Pons (tissue), 1 donor: ENCODE data around the gene BFAR.
"Not testable (repeated sequence)": the region's sequence is repeated elsewhere in the genome, so short reads cannot be mapped to it uniquely, and the experiment has no call there.

Source experiments
- DNase-seq: peaks from one replicate; pipeline ENCODE4 v3.0.0-alpha.2; 2016; ENCODE audit warnings: low spot score

Gene BFAR

DNA sequence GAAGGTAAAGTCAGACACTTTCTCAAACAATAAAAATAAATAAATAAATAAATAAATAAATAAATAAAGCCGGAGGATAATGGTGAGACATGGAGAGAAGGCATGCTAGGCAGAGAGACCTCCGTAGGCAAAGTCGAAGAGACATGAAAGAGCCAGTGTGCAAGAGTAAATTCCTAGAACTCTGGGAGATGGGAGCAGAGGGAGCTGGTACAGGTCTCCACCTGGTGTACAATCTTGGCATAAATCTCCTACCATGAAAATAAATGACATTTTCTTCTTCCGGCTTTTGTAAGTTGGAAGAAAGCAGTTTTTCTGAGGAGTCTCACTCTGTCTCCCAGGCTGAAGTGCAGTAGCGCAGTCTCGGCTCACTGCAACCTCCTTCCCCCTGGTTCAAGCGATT is 69.1 kb downstream of the BFAR start:
- DNase-seq, result not testable (repeated sequence)

- DNase-seq, result not testable (repeated sequence)
Observed at GRCh38 chr16:14702672-14703071, 69.9 kb downstream of the BFAR start.

DNA sequence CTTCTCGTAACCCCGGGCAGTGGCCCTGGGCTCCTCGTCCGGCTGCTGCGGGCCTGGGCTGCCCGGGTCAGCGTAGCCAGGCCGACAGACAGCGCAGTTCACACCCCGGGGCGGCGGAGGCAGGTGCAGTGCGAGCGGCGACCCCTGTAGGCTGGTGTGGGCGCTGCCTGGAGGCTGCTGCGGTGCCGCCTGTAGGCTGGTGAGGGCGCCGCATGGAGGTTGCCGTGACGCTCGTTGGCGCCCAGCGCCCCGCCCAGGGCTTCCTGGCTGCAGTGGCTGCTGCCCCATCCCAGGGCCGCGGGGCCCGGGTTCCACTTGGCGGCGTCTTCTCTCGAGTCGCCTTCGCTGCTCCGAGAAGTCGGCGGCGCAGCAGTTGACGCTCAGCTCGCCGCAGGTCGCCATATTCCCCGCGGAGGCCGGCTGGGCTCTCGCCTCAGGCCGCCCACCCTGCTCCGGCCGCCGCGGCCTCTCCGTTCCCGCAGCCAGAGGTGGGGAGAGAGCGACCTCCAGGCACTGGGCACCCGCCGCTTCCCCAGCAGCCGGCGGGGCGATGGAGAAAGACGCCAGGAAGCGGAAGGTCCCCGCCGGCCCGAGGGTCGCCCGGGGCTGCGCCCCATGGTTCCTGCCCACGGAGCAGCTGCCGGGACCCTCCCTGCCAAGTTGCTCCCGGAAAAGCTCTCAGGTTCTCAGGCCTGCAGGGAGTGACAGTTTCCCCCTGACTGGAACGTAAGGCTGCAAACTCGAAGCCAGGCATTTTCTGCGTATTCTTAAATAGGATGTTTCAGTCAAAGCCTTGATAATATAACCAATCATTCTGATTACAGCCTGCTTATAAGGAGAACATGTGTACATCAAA is 70.6 kb downstream of the BFAR start, which contains the start of gene NPIPA3:
Gene NPIPA3, plus strand, starts transcription at position 256 of the 856 bp plus-strand sequence. CDS start 5,533 bp downstream, outside the sequence.
- not testable (repeated sequence) for DNase-seq
